ENCODE measurements around the gene BRAT1.

DNA sequence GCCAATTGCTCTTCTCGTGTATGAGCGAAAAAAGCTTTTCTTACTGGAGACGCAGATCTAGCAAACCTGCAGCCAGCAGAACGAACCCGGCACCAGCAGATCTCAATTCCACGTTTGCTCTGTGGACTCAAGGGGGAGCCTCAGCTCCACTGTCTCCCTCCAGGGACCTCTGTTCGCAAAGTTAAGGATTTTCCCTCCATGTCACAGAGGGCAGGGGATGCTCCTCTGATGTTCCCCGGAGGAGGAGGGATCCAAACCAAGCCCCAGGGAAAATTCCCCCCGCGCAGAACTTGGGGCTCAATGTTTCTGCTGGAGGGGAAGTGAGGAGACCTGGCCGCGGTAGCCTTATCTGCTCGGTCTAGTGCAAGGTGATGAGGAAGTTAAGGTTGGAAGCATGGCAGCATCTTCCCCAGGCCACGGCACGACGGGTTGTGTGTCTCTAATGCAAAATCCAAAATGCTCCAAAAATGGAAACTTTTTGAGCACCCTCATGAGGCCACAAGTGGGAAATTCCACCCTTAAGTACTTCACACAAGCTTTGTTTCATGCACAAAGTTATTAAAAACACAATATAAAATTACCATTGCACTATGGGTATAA lies 12.5 kb upstream of the BRAT1 start:
- TF ChIP-seq POLR2A (IDR thresholded peaks at IDR 0.05) (no peak), POLR2AphosphoS5 (IDR thresholded peaks at IDR 0.05) (no peak)
- TF ChIP-seq, protein P1, sequence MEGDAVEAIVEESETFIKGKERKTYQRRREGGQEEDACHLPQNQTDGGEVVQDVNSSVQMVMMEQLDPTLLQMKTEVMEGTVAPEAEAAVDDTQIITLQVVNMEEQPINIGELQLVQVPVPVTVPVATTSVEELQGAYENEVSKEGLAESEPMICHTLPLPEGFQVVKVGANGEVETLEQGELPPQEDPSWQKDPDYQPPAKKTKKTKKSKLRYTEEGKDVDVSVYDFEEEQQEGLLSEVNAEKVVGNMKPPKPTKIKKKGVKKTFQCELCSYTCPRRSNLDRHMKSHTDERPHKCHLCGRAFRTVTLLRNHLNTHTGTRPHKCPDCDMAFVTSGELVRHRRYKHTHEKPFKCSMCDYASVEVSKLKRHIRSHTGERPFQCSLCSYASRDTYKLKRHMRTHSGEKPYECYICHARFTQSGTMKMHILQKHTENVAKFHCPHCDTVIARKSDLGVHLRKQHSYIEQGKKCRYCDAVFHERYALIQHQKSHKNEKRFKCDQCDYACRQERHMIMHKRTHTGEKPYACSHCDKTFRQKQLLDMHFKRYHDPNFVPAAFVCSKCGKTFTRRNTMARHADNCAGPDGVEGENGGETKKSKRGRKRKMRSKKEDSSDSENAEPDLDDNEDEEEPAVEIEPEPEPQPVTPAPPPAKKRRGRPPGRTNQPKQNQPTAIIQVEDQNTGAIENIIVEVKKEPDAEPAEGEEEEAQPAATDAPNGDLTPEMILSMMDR (IDR thresholded peaks at IDR 0.05): peak in 2 of 7 experiments; percentile 7 to 14
